Coronary artery (tissue), 2 donors: ENCODE measurements around the gene AHCYL2.
"Not testable (repeated sequence)": the region's sequence is repeated elsewhere in the genome, so short reads cannot be mapped to it uniquely, and the experiment has no call there.

Experiments
- DNase-seq: peaks from one replicate; pipeline ENCODE4 v3.0.0-alpha.2; 2017; ENCODE audit warnings: low spot score
- H3K27ac ChIP-seq, 2 donors: fragments of 200-600 bp; sonication (generic); one replicate each; pipeline ENCODE4 v1.5.1; 2016 to 2019
- H3K4me3 ChIP-seq: fragments of 200-600 bp; sonication (generic); 2 replicates; pipeline ENCODE4 v1.5.1; 2016; ENCODE audit warnings: mild to moderate bottlenecking, moderate library complexity
- CTCF ChIP-seq: fragments of 200-600 bp; sonication (generic); IDR thresholded peaks from one replicate; pipeline ENCODE4 v1.5.1; 2019; ENCODE audit warnings: antibody characterized with exemption

The AHCYL2 gene

GRCh38 chr7:129368389-129368986 lies 143.7 kb downstream of the AHCYL2 start:
- no peak overlapping the region for H3K4me3 ChIP-seq
- no peak overlapping the region for H3K27ac ChIP-seq
- DNase-seq = no peak
- TF ChIP-seq CTCF = no peak

GRCh38 chr7:129369447-129369846 lies 144.6 kb downstream of the AHCYL2 start:
- not testable (repeated sequence) for DNase-seq, H3K27ac ChIP-seq, H3K4me3 ChIP-seq

GRCh38 chr7:129370812-129371211 lies 146.0 kb downstream of the AHCYL2 start:
- no peak for DNase-seq
- Histone ChIP-seq H3K4me3 (no peak overlapping the region), H3K27ac (no peak overlapping the region)
- TF ChIP-seq CTCF = no peak

GRCh38 chr7:129371487-129371886 lies 146.7 kb downstream of the AHCYL2 start:
- no peak overlapping the region for H3K4me3 ChIP-seq
- DNase-seq = no peak

GRCh38 chr7:129373651-129374428 lies 149.0 kb downstream of the AHCYL2 start:
- Histone ChIP-seq H3K4me3 (no peak overlapping the region), H3K27ac (no peak overlapping the region)
- DNase-seq = no peak
- TF ChIP-seq CTCF = no peak

More at GRCh38 chr7:129371487-129371886, 146.7 kb downstream of the AHCYL2 start:
- H3K27ac ChIP-seq = no peak overlapping the region
- no peak for TF ChIP-seq CTCF

- TF ChIP-seq CTCF = no peak
- Histone ChIP-seq H3K4me3 (no peak overlapping the region), H3K27ac (no peak overlapping the region)
- DNase-seq = no peak
Observed at GRCh38 chr7:129375141-129375938, 150.5 kb downstream of the AHCYL2 start.

- DNase-seq = no peak
- no peak overlapping the region for H3K4me3 ChIP-seq
- H3K27ac ChIP-seq = no peak overlapping the region
- TF ChIP-seq CTCF = peak; percentile 19
Observed at GRCh38 chr7:129376076-129376777, 151.4 kb downstream of the AHCYL2 start.
